SW 1271 (cell line): ENCODE measurements around the gene ZNF618.
"Not testable (repeated sequence)": the region's sequence is repeated elsewhere in the genome, so short reads cannot be mapped to it uniquely, and the experiment has no call there.

ENCODE experiments used
- DNase-seq, 2 experiments: peaks; one replicate each; lab custom pipeline; 2025; lab: John Stamatoyannopoulos, UW

ZNF618 gene

DNA sequence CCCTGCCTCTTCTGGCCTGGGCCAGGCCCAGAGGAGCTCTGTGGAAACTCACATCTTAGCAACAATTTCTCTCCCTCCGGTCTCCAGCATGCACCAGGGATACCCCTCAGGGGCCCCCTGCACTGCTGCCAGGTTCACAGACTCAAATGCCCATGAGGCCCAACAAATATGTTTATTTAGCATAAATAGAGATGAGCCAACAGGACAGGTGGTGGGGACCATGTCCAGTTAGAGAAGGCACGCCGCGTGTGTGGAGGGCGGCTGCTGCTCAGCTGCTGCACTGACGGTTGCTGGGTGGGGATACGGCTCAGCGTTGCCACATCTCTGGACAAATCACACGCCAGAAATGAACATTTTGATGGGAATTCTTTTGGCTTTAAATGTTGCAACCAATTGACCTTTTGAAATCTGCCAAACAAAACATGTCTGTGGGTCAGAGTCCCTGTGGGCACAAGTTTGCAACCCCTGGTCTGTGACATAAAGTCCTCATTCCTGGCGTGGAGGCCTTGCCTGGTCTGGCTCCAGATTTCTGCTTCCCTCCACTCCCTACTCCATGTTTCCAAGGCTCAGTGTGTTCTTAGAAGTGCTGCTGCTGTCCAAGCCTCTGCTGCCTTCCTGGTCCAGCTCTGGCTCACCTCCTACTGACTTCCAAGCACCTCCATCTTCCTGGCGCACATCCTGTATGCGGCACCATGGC is 113.1 kb downstream of the ZNF618 start:
- DNase-seq = no peak

GRCh38 chr9:113989714-113990569 is 113.8 kb downstream of the ZNF618 start:
- no peak for DNase-seq

GRCh38 chr9:113990570-113990907 is 114.4 kb downstream of the ZNF618 start:
- no peak for DNase-seq

DNA sequence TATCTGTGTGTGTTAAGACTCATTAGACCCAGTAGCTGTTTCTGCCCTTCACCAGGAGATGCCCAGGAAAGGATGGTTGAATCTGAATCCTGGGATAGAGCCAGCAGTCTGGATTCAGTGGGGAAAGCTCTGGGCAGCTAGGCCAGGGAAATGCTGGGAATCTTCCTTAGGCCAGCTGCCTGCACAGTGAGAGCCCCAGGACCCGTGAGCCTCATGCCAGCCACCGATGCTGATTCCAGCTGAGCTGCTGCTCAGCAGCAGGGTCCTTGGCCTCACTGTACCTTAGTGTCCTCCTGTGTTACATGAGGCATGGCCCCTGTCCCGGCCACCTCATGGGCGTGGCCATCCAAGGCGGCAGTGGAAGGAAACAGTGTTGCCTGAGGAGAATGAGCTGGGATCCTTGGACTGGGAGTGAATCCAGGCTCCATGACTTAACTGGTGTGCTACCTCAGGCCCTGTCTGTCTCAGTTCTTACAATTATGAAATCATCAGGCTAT is 114.9 kb downstream of the ZNF618 start:
- no peak for DNase-seq

DNA sequence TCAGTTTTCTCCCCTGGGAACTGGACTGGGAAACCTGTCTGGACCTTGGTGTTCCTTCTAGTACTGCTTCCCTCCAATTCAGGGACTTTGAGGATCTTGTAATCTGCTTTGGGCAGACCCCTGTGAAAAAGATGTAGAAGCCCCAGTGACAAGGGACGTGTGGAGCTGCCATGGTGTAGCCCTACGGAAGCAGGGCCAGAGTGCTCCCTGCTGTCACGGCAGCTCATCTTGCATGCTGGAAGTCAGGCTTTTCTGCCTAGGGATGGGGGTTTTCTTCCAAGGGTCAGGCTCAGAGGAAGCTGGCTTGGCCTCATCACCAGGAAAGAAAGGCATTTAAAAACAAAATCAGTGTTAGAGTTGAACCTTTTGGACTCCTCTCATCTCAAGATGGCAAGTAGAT is 115.6 kb downstream of the ZNF618 start:
- DNase-seq = no peak

- DNase-seq = no peak
Observed at GRCh38 chr9:113992276-113992951, 116.3 kb downstream of the ZNF618 start.

GRCh38 chr9:113992994-113993393 is 116.9 kb downstream of the ZNF618 start:
- DNase-seq = no peak

DNA sequence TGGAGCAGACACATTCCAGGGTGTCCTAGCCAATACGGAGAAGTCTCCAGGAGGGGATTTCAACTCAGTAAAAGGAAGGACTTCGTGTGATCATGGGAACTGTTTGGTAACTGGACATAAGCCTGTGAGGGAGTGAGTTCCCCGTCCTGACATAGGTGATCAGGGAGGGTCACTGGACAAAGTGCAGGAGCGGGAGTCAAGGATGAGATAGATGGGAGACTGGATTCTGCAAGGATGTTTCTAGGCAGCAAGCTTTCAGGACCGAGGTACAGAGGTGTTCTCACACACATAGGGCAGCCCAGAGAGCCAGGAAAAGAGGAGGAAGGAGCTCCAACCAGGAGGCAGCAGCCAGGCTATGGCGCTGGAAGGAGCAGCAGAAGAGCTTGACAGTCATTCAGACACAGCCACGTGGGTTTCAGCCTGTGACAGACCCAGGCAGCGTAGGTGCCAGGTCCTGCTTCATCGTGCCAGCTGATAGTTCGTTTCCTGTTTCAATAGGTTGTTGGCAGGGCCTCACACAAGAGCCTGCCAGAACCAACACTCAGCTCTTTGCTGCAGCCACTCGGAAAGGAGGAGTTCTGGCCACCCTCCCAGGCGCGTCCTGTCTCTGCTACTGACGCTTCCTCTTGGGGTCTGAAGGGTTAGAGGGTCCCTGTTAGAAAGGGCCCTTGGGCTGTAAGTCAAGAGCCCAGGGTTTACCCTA is 117.9 kb downstream of the ZNF618 start:
- no peak for DNase-seq

DNA sequence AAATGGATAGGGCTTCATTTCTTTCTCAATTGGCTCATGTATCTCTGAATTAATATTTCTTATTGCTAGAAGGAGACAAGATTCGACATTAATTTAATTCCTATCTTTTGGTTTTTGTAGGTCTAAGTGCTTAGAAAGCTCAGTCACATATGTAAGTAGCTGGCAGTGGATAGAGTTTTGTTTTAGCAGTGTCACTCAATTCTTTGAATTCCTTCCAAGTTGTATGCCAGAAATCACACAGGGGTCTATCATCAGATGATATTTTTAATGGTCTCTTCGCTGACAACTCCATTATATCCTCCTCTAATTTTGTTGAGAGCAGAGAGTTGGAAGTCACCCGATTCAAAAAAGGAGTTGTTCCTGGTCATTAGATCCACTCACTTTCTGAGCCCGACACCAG is 119.3 kb downstream of the ZNF618 start:
- no peak for DNase-seq

DNA sequence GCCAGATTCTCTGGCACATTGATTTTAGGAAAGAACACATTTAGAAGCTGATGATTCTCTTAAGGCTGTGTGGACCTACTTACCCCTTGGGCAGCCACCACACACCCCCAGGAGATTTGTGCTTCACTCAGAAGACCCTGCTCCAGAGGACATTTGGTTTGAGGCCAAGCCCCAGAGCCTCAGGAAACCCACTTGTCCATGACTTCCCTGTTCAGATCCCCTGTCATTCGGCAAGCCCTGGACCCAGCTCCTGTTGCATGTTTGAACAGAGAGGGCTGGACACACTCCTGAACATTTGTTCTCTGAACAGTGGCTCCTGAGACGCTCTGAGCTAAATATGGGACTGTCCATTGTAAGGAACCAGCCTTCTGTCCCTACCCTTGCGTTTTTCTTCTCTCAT is 119.9 kb downstream of the ZNF618 start:
- no peak for DNase-seq

DNA sequence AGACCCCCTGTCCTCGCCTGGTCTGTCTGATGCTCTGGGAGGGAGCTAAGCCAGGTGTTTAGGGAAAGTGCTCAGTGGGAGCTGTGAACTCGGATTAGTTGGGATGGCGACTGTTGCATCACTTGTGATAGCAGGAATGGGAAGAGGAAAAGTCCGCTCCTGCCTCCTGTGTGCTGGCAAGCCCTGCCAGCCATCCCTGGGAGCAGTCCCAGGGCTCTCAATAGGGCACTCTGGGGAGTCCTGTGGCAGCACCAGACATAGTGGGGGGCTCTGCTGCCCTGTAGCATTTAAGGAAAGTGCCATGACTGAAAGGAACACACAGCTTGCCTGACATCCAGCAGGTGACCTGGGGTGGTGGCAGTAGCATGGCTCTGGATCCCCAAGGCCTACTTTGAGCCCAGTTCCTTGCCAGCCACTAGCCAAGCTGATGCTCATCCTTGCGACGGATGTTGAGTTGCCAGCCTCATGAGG is 120.5 kb downstream of the ZNF618 start:
- no peak for DNase-seq

DNA sequence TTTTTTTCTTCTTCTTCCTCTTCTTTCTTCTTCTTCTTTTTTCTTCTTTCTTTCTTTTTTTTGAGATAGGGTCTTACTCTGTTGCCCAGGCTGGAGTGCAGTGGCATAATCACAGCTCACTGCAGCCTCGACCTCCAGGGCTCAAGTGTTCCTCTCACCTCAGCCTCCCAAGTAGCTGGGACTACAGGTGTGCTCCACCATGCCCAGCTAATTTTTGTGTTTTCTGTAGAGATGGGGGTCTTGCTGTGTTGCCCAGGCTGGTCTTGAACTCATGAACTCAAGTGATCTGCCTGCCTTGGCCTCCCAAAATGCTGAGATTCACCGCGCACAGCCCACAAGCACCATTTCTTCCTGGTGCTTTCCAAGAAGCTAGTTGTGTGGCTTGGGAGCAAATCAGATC is 121.0 kb downstream of the ZNF618 start:
- not testable (repeated sequence) for DNase-seq

DNA sequence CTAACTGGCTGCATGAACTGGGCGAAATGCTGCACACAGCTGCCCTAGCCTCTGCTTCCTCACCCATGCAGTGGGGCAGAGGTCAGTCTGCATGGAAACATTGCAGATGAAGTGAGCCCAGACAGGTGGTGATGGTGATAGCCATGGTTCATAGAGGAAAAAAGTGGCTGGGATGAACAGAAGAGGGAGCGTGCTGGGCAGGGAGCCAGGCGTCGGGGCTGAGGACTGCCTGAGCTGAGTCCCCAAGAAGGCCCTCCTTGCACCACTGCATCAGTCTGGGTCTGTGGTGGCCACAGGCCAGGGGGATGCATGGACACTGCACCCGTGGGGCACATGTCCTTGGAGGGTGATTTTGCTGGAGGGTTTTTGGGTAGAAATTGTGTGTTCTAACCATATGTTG is 121.5 kb downstream of the ZNF618 start:
- no peak for DNase-seq

GRCh38 chr9:113998114-113998513 is 122.0 kb downstream of the ZNF618 start:
- DNase-seq = no peak

DNA sequence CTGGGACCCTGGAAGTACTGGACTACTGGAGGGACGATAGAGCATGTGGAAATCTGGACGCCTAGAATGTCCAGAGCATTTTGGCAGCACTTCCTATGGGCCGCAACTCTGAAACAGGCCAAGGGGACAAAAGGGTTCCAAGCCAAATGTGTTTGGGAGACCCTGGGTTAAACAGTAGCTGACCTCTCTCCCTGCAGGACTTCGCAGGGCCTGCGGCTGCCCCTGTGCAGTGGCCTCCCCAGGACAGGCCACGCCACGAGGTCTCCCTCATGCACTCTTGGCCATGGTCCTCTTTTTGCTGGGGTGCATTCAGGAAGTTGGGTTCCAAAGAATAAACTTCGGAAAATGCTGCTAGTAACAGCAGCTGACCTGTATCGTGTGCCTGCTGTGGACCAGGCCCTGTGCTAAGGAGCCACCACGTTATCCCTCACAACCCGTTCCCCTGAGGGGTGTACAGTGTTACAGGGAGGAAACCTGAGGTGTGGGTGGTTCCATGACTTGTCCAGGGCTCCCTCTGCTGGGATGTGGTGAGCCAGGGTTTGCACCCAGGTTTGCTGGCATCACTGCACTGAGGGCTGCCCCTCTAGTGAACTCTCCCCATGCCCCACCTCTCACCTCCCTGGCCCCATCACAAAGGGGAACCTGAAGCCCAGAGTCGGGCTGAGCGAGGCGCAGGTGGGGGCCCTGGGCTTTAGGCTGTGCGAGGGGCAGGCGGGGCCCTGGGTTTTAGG is 122.6 kb downstream of the ZNF618 start:
- DNase-seq = no peak

DNA sequence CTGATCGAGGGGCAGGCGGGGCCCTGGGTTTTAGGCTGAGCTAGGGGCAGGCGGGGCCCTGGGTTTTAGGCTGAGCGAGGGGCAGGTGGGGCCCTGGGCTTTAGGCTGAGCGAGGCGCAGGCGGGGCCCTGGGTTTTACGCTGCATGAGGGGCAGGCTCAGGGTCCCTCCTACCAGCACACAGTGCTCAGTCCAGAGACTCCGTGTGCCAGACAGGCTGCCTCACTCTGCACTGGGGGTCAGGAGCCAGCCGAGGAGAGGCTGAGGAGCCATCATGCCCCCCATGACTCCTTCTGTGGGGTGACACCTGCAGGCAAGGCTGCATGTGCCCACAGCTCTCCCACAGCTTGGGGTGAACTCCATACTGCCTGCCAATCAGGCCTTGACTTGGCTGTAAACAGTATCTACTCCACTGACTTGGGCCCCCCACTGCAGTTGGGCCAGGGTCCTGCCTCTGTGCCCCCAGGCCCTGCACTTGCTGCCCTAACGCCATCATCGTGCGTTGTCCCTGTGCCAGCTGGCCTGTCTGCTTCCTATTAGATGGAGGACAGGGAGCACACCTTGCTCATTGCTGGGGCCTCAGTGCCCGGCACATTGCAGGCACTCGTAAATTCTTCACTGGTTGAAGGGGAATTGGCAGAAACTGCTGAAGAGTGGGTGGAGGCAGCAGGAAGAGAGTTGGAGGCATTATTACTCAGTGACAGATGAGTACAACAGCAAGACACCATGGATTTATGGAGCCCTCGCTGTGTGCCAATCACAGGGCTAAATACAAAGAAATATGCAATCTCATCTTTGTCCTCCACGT is 123.3 kb downstream of the ZNF618 start:
- no peak for DNase-seq

GRCh38 chr9:114000063-114000454 is 124.0 kb downstream of the ZNF618 start:
- DNase-seq = no peak

GRCh38 chr9:114000671-114001409 is 124.7 kb downstream of the ZNF618 start:
- DNase-seq = no peak

GRCh38 chr9:114001410-114001685 is 125.2 kb downstream of the ZNF618 start:
- DNase-seq = no peak

- DNase-seq = no peak
Observed at GRCh38 chr9:114001794-114002261, 125.7 kb downstream of the ZNF618 start.
